ENCODE measurements around the gene EPOP. TPM values are rescaled to one million over a fixed set of nuclear protein-coding genes. Genes with fewer than 3 reads are reported as not detected.
A peak's percentile ranks its signal among the peaks of the same experiment; 100 is the strongest.

The EPOP gene
- total and polyA plus RNA-seq, 8 donors, result 1.5 to 2.1 (median 1.7) TPM

DNA sequence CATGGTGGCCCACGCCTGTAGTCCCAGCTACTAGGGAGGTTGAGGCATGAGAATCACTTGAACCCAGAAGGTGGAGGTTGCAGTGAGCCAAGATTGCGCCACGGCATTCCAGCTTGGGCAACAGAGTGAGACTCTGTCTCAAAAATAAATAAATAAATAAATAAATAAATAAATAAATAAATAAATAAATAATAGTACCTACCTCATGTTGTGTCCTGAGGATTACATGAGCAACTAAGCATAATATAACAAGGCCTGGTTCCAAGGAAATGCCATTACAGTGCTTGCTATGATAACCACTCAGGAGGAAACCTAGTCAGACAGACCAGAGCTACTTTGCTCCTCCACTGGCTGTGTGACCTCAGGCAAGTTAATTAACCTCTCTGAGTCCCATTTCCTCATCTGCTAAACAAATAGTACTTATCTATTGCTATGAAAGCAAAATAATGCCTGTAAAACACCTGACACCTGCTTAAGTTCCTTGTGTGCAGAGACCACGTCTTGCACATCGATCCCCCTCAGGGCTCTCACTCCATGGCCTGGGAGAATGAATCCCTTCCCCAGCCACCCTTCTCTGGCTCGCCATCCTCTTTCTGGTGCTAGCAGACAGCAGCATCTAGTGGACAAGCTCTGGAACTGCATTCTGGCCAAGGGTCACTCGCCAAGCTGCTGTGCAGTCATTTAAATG lies 7.5 kb downstream of the EPOP start:
- Histone ChIP-seq H3K4me1 (no peaks in the 10 kb centered on the region), H3K27me3 (peaks cover 24 to 55% of the 10 kb centered on the region in 2 donors), H3K27ac (no peak overlapping the region), H3K36me3 (no peaks in the 10 kb centered on the region), H3K9me3 (no peaks in the 10 kb centered on the region), H3K4me3 (no peak overlapping the region)
- DNase-seq (peak in 3 of 4 donors; percentile 54 to 74 (median 66)), ATAC-seq (peak; percentile 90)
- intact Hi-C loops (cut with DNase I), result no loop called here
- peak; percentile 96 to 100 for TF ChIP-seq CTCF (IDR thresholded peaks at IDR 0.05)

DNA sequence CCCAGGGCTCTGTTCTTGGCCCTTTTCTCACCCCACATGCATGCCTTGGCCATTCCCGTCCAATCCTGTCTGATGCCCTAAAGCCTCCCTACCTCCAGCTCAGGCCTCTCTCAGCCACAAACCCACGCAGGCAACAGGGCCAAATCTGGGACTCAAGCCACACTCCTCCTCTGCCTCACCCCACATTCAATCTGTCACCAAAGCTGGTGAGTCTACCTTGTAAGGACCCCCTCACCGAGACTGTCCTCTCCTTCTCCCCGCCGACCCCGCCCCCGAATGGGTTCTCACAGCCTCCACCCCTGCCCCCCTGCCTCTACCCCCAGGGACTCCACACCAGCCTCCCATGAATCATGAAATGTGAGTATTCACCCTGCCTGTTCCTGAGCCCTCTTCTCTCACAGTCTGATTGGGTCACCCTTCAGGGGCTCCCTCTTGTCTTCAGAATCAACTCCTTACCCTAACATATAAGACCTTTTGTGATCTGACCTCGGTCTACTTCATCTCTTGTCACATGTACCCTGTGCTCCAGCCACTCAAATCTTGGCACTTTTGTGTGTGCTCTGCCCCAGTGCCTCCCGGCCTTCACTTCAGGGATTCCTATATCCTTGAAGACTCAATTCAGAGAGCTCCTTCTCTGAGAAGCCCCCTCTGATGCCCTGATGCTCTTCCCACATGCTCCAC lies 10.7 kb downstream of the EPOP start:
- intact Hi-C loops (cut with DNase I), result loop anchor here in 1 of 2 donors (5.0 kb wide), 1 partner anchor 172 kb away; no protein-coding TSS in a partner anchor

DNA sequence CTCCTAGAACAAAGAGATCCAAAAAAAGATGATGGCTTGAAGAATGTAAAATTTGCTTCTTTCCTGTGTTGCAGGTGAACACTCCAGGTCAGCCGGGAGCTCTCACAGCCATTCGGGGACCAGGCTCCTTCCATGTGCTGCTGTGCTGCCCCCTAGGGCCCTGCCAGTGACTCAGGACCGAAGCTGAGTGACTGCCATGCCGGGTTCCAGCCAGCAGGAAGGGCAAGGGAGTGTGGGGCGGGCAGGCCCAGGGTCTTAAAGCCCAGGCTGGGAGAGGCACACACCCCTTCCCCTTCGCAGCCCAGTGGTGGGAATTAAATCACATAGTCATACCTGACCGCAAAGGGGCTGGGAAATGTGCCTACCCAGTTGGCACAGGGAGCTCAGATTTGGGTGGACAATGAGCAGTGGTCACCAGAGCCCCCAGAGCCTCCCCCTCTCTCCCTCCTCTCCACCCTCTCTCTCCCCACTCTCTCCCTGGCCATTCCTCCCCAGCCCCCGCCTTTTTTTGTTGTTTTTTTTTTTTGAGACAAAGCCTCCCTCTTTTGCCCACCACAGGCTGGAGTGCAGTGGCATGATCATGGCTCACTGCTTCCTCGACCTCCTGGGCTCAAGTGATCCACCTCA lies 11.5 kb downstream of the EPOP start:
- ATAC-seq, result peak; percentile 81
- Histone ChIP-seq H3K9me3 (no peaks in the 10 kb centered on the region), H3K27me3 (peaks cover 0 to 23% of the 10 kb centered on the region in 2 donors), H3K36me3 (no peaks in the 10 kb centered on the region), H3K4me1 (no peaks in the 10 kb centered on the region), H3K27ac (no peak overlapping the region), H3K4me3 (no peak overlapping the region)
- intact Hi-C loops (cut with DNase I), result loop anchor here in 1 of 2 donors (5.0 kb wide), 1 partner anchor 171 kb away; no protein-coding TSS in a partner anchor
- peak; percentile 50 to 61 for TF ChIP-seq CTCF (IDR thresholded peaks at IDR 0.05)
- DNase-seq, result peak in 3 of 4 donors; percentile 63 to 86 (median 64)

More for the DNA sequence above, 10.7 kb downstream of the EPOP start:
- H3K27ac ChIP-seq, result no peak overlapping the region
- no peak overlapping the region for H3K4me3 ChIP-seq
- no peaks in the 10 kb centered on the region for H3K36me3 ChIP-seq
- DNase-seq (no peak), ATAC-seq (no peak)
- no peaks in the 10 kb centered on the region for H3K9me3 ChIP-seq
- TF ChIP-seq CTCF (IDR thresholded peaks at IDR 0.05), result no peak
- H3K4me1 ChIP-seq, result no peaks in the 10 kb centered on the region
- H3K27me3 ChIP-seq, result peaks cover 4 to 24% of the 10 kb centered on the region in 2 donors

GRCh38 chr17:38660097-38661025 lies 14.4 kb downstream of the EPOP start:
- intact Hi-C loops (cut with DNase I), result loop anchor here in 1 of 2 donors (5.0 kb wide), 1 partner anchor 168 kb away; no protein-coding TSS in a partner anchor
- H3K4me3 ChIP-seq, result no peak overlapping the region
- no peak overlapping the region for H3K27ac ChIP-seq
- H3K4me1 ChIP-seq, result no peaks in the 10 kb centered on the region
- no peaks in the 10 kb centered on the region for H3K9me3 ChIP-seq
- DNase-seq, result peak in 2 of 4 donors; percentile 29 to 65
- peak; percentile 88 for ATAC-seq
- peaks cover 0 to 25% of the 10 kb centered on the region in 2 donors for H3K27me3 ChIP-seq
- no peaks in the 10 kb centered on the region for H3K36me3 ChIP-seq
- TF ChIP-seq CTCF (IDR thresholded peaks at IDR 0.05), result no peak

Data from left lung (tissue), 10 donors.